Activated T-helper 1 cell treated with anti-CD3 and anti-CD28 coated beads, Interleukin-12 subunit alpha, Interleukin-12 subunit beta, Interleukin-2, Interleukin-4 antibody, amounts not matched to agents 30 ng/mL and 10 ng/mL and 1 ng/mL, durations not matched to agents 14 hours and 24 hours and 36 hours (primary cell): ENCODE results near the gene OLFM3. TPM values are rescaled to one million over a fixed set of nuclear protein-coding genes. Genes with fewer than 3 reads are reported as not detected.

Experiments used
- DNase-seq: peaks from one replicate; pipeline ENCODE4 v3.0.0; 2021; ENCODE audit warnings: low spot score
- H3K27ac Mint-ChIP-seq: one replicate; pipeline ENCODE4 v1.8.0; 2021; ENCODE audit warnings: mild to moderate bottlenecking, mixed read lengths
- H3K27me3 Mint-ChIP-seq: one replicate; pipeline ENCODE4 v1.8.0; 2022; ENCODE audit warnings: mild to moderate bottlenecking, moderate library complexity, mixed read lengths; ENCODE audit not compliant: insufficient read depth
- H3K36me3 Mint-ChIP-seq: one replicate; pipeline ENCODE4 v1.8.0; 2021; ENCODE audit warnings: low read depth, mixed read lengths
- H3K4me1 Mint-ChIP-seq: one replicate; pipeline ENCODE4 v1.8.0; 2021; ENCODE audit warnings: low read depth, mixed read lengths
- H3K4me3 Mint-ChIP-seq: one replicate; pipeline ENCODE4 v1.8.0; 2021; ENCODE audit warnings: mild to moderate bottlenecking, moderate library complexity, mixed read lengths
- H3K9me3 Mint-ChIP-seq: one replicate; pipeline ENCODE4 v1.8.0; 2021; ENCODE audit warnings: mixed read lengths
- intact Hi-C: fragments of 100-400 bp; cut with micrococcal nuclease; formaldehyde crosslinking; loops from one replicate; pipeline ENCODE4 v1.15.1; 2024
- total RNA-seq: library from RNA; stranded (reverse); gene quantifications from 2 replicates; pipeline ENCODE4 v1.2.3, GENCODE V29; 2022

The OLFM3 gene
- total RNA-seq, 1 donor from 2014 or later = not detected

DNA sequence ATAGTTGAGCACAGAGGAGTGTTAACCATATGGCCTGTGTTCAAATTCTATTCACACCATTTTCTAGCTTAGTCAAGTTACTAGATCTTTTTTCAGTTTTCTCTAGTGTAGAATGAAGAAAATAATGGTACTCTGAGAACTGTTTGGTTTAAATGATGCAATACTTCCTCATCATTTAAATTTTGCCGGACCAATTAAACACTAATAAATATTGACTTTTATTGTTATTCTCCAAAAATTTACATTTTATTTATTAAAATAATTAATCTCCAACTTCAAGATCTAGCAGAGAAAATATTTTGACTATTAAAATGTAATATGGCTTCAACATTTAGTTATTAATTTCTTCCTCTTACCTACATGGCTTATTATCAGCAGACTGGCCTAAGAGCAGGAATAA lies 123.1 kb downstream of the OLFM3 start:
- intact Hi-C loops = no loop called here
- Mint-ChIP-seq H3K9me3 (no peaks in the 10 kb centered on the region), H3K4me3 (no peak overlapping the region), H3K27me3 (no peaks in the 10 kb centered on the region), H3K36me3 (no peaks in the 10 kb centered on the region), H3K4me1 (no peaks in the 10 kb centered on the region), H3K27ac (no peak overlapping the region)
- no peak for DNase-seq

DNA sequence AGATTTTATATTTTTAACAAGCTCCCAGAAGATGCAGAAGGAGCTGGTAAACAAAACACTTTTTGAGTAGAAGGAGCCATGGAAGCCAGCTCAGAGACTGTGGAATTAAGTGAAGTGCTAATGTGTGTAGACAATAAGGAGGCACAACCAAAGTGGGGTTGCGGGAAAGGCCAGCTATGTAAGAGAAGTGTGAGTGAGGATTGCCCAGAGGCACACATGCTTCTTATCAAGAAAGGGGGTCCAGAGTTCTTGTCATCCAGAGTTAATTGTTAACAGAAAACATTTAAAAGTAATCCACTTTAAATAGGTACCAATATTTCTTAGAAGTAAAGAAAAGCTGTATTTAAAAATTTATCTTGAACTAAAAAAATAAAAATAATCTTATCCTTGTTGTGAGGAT lies 136.8 kb downstream of the OLFM3 start:
- intact Hi-C loops = no loop called here
- H3K36me3 Mint-ChIP-seq = no peaks in the 10 kb centered on the region
- H3K4me1 Mint-ChIP-seq = no peaks in the 10 kb centered on the region
- no peak overlapping the region for H3K4me3 Mint-ChIP-seq
- no peaks in the 10 kb centered on the region for H3K27me3 Mint-ChIP-seq
- no peak overlapping the region for H3K27ac Mint-ChIP-seq
- H3K9me3 Mint-ChIP-seq = no peaks in the 10 kb centered on the region
- DNase-seq = no peak

DNA sequence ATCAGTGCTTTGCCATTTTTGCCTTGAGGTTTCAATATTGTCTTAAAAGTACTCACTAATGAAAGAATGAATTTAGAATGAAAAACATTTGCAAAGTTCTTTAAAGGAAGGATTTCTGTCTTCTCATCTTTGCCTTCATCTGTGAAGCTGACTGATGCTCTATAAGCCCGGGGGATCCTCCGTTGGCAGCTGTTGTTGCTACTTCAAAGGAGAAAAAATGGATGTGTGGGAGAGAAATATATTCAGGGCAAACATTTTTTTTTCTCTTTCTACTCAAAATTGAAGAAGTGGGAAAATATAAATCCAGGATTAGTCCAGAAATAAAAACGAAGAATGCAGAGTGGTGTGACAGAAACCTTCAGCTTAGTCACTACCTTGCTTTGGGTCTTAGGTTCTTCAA lies 142.5 kb downstream of the OLFM3 start:
- Mint-ChIP-seq H3K27me3 (no peaks in the 10 kb centered on the region), H3K27ac (no peak overlapping the region), H3K9me3 (no peaks in the 10 kb centered on the region), H3K4me1 (no peaks in the 10 kb centered on the region), H3K4me3 (no peak overlapping the region), H3K36me3 (no peaks in the 10 kb centered on the region)
- intact Hi-C loops = no loop called here
- DNase-seq = no peak

DNA sequence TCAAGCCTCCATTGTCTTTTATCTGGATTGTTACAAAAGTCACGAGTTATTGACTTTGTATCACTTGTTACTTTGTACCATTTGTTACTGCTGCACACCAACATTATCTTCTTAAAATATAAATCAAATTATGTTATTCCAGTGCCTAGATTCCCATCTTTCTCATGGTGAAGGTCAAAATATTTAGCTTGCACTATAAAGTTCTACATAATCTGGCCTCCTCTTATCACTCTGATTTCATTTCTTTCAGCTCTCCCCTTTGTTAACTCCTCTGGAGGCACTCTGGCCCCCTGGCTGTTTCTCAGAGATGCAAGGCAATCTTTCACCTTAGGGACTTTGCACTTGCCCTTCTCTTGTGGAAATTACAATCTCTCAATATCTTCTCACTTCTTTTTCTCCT lies 143.8 kb downstream of the OLFM3 start:
- DNase-seq = no peak
- no peaks in the 10 kb centered on the region for H3K27me3 Mint-ChIP-seq
- no peak overlapping the region for H3K4me3 Mint-ChIP-seq
- intact Hi-C loops = no loop called here
- no peaks in the 10 kb centered on the region for H3K4me1 Mint-ChIP-seq
- H3K36me3 Mint-ChIP-seq = no peaks in the 10 kb centered on the region
- H3K9me3 Mint-ChIP-seq = no peaks in the 10 kb centered on the region
- no peak overlapping the region for H3K27ac Mint-ChIP-seq

DNA sequence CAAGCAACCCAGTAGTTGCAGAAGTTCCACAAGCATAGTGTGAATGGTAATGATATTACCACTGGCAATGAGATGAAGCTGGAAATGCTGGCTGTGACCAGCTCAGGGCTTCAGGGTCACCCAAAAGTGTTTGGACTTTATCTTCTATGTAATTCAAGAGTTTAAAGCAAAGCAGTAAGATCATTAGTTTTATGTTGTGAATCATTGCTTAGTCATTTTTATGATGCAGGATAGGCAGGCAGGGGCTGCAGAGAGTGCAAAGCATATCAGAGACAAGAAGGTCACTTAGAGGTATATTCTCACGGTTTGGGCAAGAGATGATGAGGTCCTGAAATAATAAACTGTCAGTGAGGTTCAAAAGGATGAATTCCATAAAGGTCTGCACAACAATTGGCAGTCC lies 147.4 kb downstream of the OLFM3 start:
- H3K4me1 Mint-ChIP-seq = no peaks in the 10 kb centered on the region
- no peak overlapping the region for H3K27ac Mint-ChIP-seq
- DNase-seq = no peak
- H3K4me3 Mint-ChIP-seq = no peak overlapping the region
- H3K9me3 Mint-ChIP-seq = no peaks in the 10 kb centered on the region
- H3K27me3 Mint-ChIP-seq = peaks cover 3% of the 10 kb centered on the region
- no peaks in the 10 kb centered on the region for H3K36me3 Mint-ChIP-seq
- intact Hi-C loops = no loop called here

DNA sequence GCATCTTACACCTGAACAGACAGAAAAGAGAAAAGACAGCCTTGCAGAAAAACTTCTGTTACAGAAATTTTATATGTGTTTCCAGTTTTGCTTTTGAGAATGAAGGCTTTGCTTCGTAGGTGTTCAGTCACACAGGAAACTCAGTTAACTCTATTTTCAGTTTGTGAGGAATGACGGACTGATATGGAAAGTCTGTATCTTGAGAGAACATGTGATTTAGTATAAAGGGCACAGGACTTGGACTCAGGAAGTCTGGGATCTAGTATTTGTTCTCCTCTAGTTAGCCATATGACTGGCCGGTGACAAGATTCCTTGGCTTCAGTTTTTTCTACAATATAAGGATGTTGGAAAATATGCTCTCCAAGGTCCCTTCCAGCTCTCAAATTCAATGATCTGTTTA lies 149.1 kb downstream of the OLFM3 start:
- Mint-ChIP-seq H3K27me3 (peaks cover 3% of the 10 kb centered on the region), H3K4me3 (no peak overlapping the region), H3K36me3 (no peaks in the 10 kb centered on the region), H3K9me3 (no peaks in the 10 kb centered on the region), H3K4me1 (no peaks in the 10 kb centered on the region), H3K27ac (no peak overlapping the region)
- intact Hi-C loops = no loop called here
- DNase-seq = no peak

DNA sequence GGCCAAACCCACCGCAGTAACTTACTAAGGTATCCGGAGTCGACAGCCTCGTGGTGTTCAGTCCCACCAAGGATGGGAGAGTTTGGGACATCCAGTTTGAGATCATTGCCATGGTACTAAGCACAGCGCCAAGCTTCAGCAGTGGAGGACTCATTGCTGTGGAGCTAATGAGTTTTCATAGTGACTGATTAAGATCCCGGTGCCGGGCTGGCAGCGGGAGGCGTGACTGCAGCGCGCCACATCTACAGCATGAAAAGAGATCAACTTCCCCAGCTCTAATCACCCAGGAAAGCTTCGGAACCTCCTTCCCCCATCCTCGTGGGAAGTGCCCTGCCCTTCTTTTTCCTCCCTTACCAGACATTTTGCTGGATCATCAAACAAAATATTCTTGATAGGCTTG lies 149.9 kb downstream of the OLFM3 start:
- H3K36me3 Mint-ChIP-seq = no peaks in the 10 kb centered on the region
- H3K4me3 Mint-ChIP-seq = no peak overlapping the region
- no peaks in the 10 kb centered on the region for H3K9me3 Mint-ChIP-seq
- peaks cover 3% of the 10 kb centered on the region for H3K27me3 Mint-ChIP-seq
- H3K27ac Mint-ChIP-seq = no peak overlapping the region
- DNase-seq = no peak
- no peaks in the 10 kb centered on the region for H3K4me1 Mint-ChIP-seq
- intact Hi-C loops = no loop called here

DNA sequence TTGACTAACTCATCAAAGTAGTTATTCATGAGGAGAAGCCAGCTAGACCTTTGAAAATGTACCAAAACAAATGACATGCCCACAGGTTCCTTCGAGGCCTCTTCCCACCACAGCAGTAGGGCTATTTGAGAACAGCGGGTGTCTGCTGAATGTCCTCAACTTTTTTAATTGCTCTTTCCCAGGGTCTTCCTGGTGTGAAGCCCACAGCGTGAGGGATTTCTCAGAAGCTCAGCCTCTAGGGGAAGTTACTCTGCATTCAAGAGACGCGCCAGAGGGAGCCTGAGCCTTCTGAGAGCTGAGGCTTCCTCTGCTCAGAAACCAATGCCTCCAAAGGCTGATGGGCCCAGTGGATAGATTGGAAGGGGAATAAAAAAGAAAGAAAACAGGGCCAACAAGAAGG lies 153.6 kb downstream of the OLFM3 start:
- no peak overlapping the region for H3K27ac Mint-ChIP-seq
- intact Hi-C loops = no loop called here
- H3K4me1 Mint-ChIP-seq = no peaks in the 10 kb centered on the region
- H3K9me3 Mint-ChIP-seq = no peaks in the 10 kb centered on the region
- no peak overlapping the region for H3K4me3 Mint-ChIP-seq
- H3K27me3 Mint-ChIP-seq = peaks cover 3% of the 10 kb centered on the region
- no peak for DNase-seq
- H3K36me3 Mint-ChIP-seq = no peaks in the 10 kb centered on the region

DNA sequence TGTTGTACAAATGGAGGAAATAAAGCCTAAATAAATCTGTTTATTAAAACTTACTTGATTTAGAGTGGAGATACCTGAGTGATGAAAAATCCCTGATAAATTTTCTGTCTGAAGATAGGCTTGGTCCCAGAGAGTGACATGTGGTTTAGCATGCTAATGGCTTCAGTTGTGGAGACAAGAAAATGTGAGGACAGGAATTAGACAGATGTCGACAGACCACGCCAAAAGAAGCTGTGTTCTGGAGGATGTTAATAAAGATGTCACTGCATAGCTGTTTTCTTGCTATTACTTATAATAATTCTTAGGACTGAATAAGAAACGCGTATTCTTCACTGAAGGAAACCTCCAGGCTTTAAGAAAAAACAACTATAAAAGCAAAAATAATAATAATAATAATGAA lies 154.9 kb downstream of the OLFM3 start:
- intact Hi-C loops = no loop called here
- Mint-ChIP-seq H3K36me3 (no peaks in the 10 kb centered on the region), H3K27ac (no peak overlapping the region), H3K4me3 (no peak overlapping the region), H3K4me1 (no peaks in the 10 kb centered on the region), H3K27me3 (peaks cover 3% of the 10 kb centered on the region), H3K9me3 (no peaks in the 10 kb centered on the region)
- no peak for DNase-seq

DNA sequence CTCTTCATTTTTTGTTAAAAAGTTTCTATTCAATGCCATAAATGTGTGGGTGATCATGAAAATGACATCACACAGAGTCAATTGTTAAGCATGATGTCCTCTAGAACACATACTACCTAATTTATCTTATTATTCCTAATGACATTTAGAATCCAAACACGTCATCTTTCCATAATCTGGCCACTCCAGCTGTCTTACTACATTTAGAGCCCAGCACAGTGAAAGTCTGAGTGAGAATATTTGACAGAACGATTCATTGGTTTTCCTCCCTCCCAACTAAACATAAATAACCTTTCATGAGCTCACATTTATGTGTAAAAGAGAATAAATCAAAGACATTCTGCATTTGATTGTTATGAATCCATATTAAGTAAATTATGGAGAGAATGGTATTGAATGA lies 160.7 kb downstream of the OLFM3 start:
- no peak overlapping the region for H3K27ac Mint-ChIP-seq
- intact Hi-C loops = loop anchor here (2.0 kb wide), 1 partner anchor 79 kb away; no protein-coding TSS in a partner anchor
- no peaks in the 10 kb centered on the region for H3K27me3 Mint-ChIP-seq
- no peak for DNase-seq
- H3K9me3 Mint-ChIP-seq = no peaks in the 10 kb centered on the region
- H3K4me1 Mint-ChIP-seq = no peaks in the 10 kb centered on the region
- no peaks in the 10 kb centered on the region for H3K36me3 Mint-ChIP-seq
- H3K4me3 Mint-ChIP-seq = no peak overlapping the region

DNA sequence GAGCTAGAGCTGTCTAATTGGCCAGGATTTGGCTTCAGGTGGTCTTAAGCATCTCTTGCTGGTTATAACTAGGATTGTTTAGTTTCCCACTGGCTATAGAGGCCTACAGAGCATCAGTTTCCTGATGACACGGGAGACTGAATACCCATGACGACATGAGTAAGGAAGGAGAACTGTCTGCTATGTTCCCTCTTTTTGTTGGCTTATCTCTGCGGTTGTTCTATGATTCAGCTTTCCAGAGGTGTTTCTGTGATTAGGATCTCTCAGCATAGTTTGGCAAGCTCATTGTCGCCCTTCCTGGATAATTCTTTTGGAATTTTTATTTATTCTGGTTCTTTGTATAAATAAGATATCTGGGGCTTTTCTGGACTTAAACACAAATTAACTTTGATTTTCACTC lies 163.4 kb downstream of the OLFM3 start:
- Mint-ChIP-seq H3K4me1 (no peaks in the 10 kb centered on the region), H3K36me3 (no peaks in the 10 kb centered on the region), H3K9me3 (no peaks in the 10 kb centered on the region), H3K4me3 (no peak overlapping the region), H3K27me3 (no peaks in the 10 kb centered on the region), H3K27ac (no peak overlapping the region)
- DNase-seq = no peak
- intact Hi-C loops = no loop called here

DNA sequence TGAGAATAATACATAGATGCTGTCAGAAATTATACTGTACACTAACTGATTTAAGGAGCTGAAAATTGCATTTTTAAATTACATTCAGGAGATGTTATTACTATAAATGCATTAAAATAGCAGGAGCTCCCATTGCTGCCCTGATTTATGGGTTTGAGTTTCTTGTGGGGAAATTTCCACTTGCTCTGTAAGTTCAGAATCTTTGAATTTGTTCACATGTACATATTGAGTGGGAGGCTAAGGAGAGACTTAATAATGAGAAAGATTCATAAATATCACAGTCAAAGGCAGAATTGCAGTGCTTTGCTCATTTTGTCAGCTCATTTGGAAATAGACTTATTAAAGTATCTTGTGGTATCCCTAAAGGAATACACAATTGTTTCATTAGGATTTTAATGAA lies 170.3 kb downstream of the OLFM3 start:
- no peaks in the 10 kb centered on the region for H3K36me3 Mint-ChIP-seq
- no peak overlapping the region for H3K4me3 Mint-ChIP-seq
- H3K27ac Mint-ChIP-seq = no peak overlapping the region
- no peaks in the 10 kb centered on the region for H3K9me3 Mint-ChIP-seq
- H3K4me1 Mint-ChIP-seq = no peaks in the 10 kb centered on the region
- no peaks in the 10 kb centered on the region for H3K27me3 Mint-ChIP-seq
- no peak for DNase-seq
- intact Hi-C loops = no loop called here

DNA sequence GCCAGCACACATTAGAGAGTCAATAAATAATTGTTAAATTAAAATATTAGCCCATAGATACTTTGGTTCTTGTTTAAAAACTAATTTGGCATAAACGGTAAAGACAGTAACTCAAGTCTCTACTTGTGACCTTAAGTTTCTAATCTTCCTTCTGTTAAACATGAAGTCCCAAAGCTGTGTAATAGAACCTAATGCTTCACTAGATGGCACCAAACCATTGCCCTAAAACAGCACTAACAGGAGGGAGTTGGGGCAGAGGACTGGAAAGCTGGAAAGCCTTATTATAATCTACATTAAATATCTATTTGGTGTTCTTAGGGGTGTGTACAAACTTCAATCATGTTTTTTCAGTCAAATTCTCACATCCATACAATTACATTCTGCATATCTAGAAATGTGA lies 176.7 kb downstream of the OLFM3 start:
- H3K9me3 Mint-ChIP-seq = no peaks in the 10 kb centered on the region
- no peak overlapping the region for H3K27ac Mint-ChIP-seq
- H3K36me3 Mint-ChIP-seq = no peaks in the 10 kb centered on the region
- intact Hi-C loops = no loop called here
- H3K4me3 Mint-ChIP-seq = no peak overlapping the region
- no peaks in the 10 kb centered on the region for H3K4me1 Mint-ChIP-seq
- DNase-seq = no peak
- H3K27me3 Mint-ChIP-seq = peaks cover 3% of the 10 kb centered on the region

DNA sequence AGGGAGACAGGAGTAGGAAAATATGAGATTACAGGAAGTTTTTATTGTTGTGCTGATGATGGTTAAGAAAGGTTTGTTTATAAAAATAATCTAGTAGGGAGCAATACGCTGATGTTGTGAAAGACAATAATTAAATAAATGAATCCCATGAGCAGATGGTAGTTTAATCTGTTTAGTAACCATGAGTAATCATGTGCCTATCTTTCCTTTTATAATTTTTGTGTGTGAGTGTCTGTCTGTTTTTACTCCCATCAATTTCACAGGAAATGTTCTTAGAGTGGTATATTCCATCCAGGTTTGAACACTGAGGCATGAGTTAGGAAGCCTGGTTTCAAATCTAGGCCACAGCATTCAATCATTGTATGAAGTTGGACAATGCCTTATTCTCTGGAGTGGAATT lies 180.5 kb downstream of the OLFM3 start:
- no peaks in the 10 kb centered on the region for H3K4me1 Mint-ChIP-seq
- H3K27me3 Mint-ChIP-seq = peaks cover 3% of the 10 kb centered on the region
- H3K9me3 Mint-ChIP-seq = no peaks in the 10 kb centered on the region
- no peak overlapping the region for H3K27ac Mint-ChIP-seq
- H3K4me3 Mint-ChIP-seq = no peak overlapping the region
- intact Hi-C loops = no loop called here
- no peak for DNase-seq
- H3K36me3 Mint-ChIP-seq = no peaks in the 10 kb centered on the region
